GM19025 (cell line): Measurements from ENCODE around the gene FAR2.
"Not testable (repeated sequence)": the region's sequence is repeated elsewhere in the genome, so short reads cannot be mapped to it uniquely, and the experiment has no call there.

Experiments
- ATAC-seq: cut with Tn5 transposase; IDR thresholded peaks from one replicate; pipeline ENCODE4 v1.9.1; 2021; ENCODE audit warnings: mild to moderate bottlenecking, low read depth, moderate library complexity; ENCODE audit not compliant: unreplicated experiment

Gene FAR2

GRCh38 chr12:29385194-29385593 lies 236.1 kb downstream of the FAR2 start:
- not testable (repeated sequence) for ATAC-seq
